GM12878 (cell line): ENCODE data around the gene VANGL1. TPM values are rescaled to one million over a fixed set of nuclear protein-coding genes. Genes with fewer than 3 reads are reported as not detected.

Source experiments
- ATAC-seq: fragments of 200-7000 bp; cut with Tn5 transposase; 3 replicates; pipeline ENCODE4 v1.9.1; 2020; ENCODE audit warnings: mild to moderate bottlenecking, moderate library complexity
- BruUV-seq: library from RNA; stranded (reverse); fragments of 400-500 nt; replicated peaks from 2 replicates; lab custom pipeline; 2021; lab: Mats Ljungman, UMichigan
- CTCF ChIA-PET: fragments of 300-600 bp; sonication (Branson Sonifier 250); formaldehyde crosslinking; extraction: SDS; loops from one replicate; lab custom pipeline; 2021; ENCODE audit warnings: inconsistent platforms; lab: Yijun Ruan, JAX
- POLR2A ChIA-PET: fragments of 350-600 bp; formaldehyde crosslinking; extraction: SDS; loops from one replicate; lab custom pipeline; 2021; ENCODE audit warnings: inconsistent platforms; lab: Charles Lee
- RAD21 ChIA-PET: fragments of 300-600 bp; sonication (Branson Sonifier 250); formaldehyde crosslinking; loops from one replicate; lab custom pipeline; 2023; ENCODE audit warnings: antibody characterized with exemption; ENCODE audit not compliant: unreplicated experiment; lab: Charles Lee
- SMC1A ChIA-PET: fragments of 300-600 bp; sonication (Branson Sonifier 250); formaldehyde crosslinking; loops from one replicate; lab custom pipeline; 2023; ENCODE audit not compliant: unreplicated experiment, uncharacterized antibody; lab: Charles Lee
- DNase-seq: peaks from one replicate; pipeline ENCODE4 v3.0.0-alpha.2; 2011; ENCODE audit warnings: low read depth, low spot score
- FAIRE-seq: peaks from 3 replicates; lab custom pipeline; 2011; peaks lifted over from hg19 to GRCh38; lab: Jason Lieb, UNC
- H2AFZ ChIP-seq: 2 replicates; pipeline ENCODE4 v1.6.0; 2011; ENCODE audit warnings: low read depth, low read length, control low read depth; ENCODE audit not compliant: control insufficient read depth
- H3K27ac ChIP-seq: 2 replicates; pipeline ENCODE4 v1.5.1; 2011; ENCODE audit warnings: control low read depth; ENCODE audit not compliant: control insufficient read depth, insufficient read depth
- H3K27me3 ChIP-seq, 2 experiments: replicated peaks in 1 of 2; 2 replicates each; pipeline versions ENCODE4 v1.6.0 to v1.6.1; 2011; ENCODE audit warnings: low read length in 1 of 2; ENCODE audit not compliant: control insufficient read depth in 2 of 2, insufficient read depth in 2 of 2
- H3K36me3 ChIP-seq, 2 experiments: 2 replicates each; pipeline ENCODE4 v1.5.1; 2011; ENCODE audit warnings: low read length in 1 of 2; ENCODE audit not compliant: control insufficient read depth in 2 of 2, insufficient read depth in 2 of 2
- H3K4me1 ChIP-seq: 2 replicates; pipeline ENCODE4 v1.6.1; 2011; ENCODE audit warnings: mild to moderate bottlenecking, low read length, moderate library complexity, mixed read lengths; ENCODE audit not compliant: control insufficient read depth, insufficient read depth
- H3K4me2 ChIP-seq: 2 replicates; pipeline ENCODE4 v1.6.0; 2011; ENCODE audit warnings: control low read depth; ENCODE audit not compliant: control insufficient read depth, insufficient read depth
- H3K4me3 ChIP-seq: fragments of 200-600 bp; sonication (generic); 2 replicates; pipeline ENCODE4 v1.5.1; 2016
- H3K79me2 ChIP-seq: 2 replicates; pipeline ENCODE4 v1.6.0; 2011; ENCODE audit warnings: low read length; ENCODE audit not compliant: control insufficient read depth, insufficient read depth
- H3K9ac ChIP-seq: 2 replicates; pipeline ENCODE4 v1.8.0; 2011; ENCODE audit warnings: low read length, control low read depth, mixed read lengths; ENCODE audit not compliant: control insufficient read depth, insufficient read depth
- H3K9me3 ChIP-seq: replicated peaks from 3 replicates; pipeline ENCODE4 v1.5.1; 2011; ENCODE audit warnings: mild to moderate bottlenecking, low read length; ENCODE audit not compliant: control insufficient read depth, insufficient read depth
- H4K20me1 ChIP-seq: 2 replicates; pipeline ENCODE4 v1.6.0; 2011; ENCODE audit not compliant: control insufficient read depth, insufficient read depth
- CBX5 ChIP-seq: sonication (generic); IDR thresholded peaks from 2 replicates; pipeline ENCODE4 v1.6.1; 2016; ENCODE audit warnings: low read depth, moderate library complexity, mild to moderate bottlenecking, inconsistent platforms
- DPF2 ChIP-seq: fragments of 450-650 bp; IDR thresholded peaks from 2 replicates; pipeline ENCODE4 v1.6.1; 2017; ENCODE audit warnings: mild to moderate bottlenecking
- E2F8 ChIP-seq: fragments of 450-650 bp; IDR thresholded peaks from 2 replicates; pipeline ENCODE4 v1.6.1; 2018; ENCODE audit warnings: mild to moderate bottlenecking, low read depth, moderate library complexity; ENCODE audit not compliant: partially characterized antibody
- EGR1 ChIP-seq, 2 experiments: IDR thresholded peaks; 1 replicate in 1 of 2; 2 replicates in 1 of 2; pipeline ENCODE4 v1.6.1; 2011 to 2012; ENCODE audit warnings: low read depth in 2 of 2, low read length in 2 of 2, borderline replicate concordance in 1 of 2, mild to moderate bottlenecking in 1 of 2, moderate library complexity in 1 of 2
- KAT2A ChIP-seq: conservative IDR thresholded peaks from 2 replicates; pipeline ENCODE4 v1.6.1; 2011; ENCODE audit warnings: low read depth, low read length; ENCODE audit not compliant: control insufficient read depth
- NFYB ChIP-seq: IDR thresholded peaks from 2 replicates; pipeline ENCODE4 v1.6.1; 2011; ENCODE audit warnings: low read depth, mild to moderate bottlenecking, low read length, improper control_type of control experiment, moderate library complexity; ENCODE audit not compliant: insufficient read depth
- RAD21 ChIP-seq: IDR thresholded peaks from 2 replicates; pipeline ENCODE4 v1.6.1; 2011; ENCODE audit warnings: mild to moderate bottlenecking, low read depth, low read length, moderate library complexity; ENCODE audit not compliant: insufficient read depth
- SMAD5 ChIP-seq: IDR thresholded peaks from 2 replicates; pipeline ENCODE4 v1.6.1; 2016; ENCODE audit warnings: antibody characterized with exemption, low read depth
- STAT3 ChIP-seq: IDR thresholded peaks from 2 replicates; pipeline ENCODE4 v1.6.1; 2011; ENCODE audit warnings: low read depth, low read length, improper control_type of control experiment
- TARDBP ChIP-seq: IDR thresholded peaks from 2 replicates; pipeline ENCODE4 v1.6.1; 2016; ENCODE audit warnings: borderline replicate concordance
- TCF7 ChIP-seq: IDR thresholded peaks from 2 replicates; pipeline ENCODE4 v1.6.1; 2014; ENCODE audit warnings: antibody characterized with exemption, borderline replicate concordance
- WGBS: methylation state at CpG from one replicate; pipeline ENCODE4 v1.1.6; 2016; ENCODE audit warnings: low lambda C conversion rate; ENCODE audit not compliant: insufficient replicate concordance, insufficient coverage; ENCODE audit errors: missing lambda C conversion rate; 5-methylcytosine and 5-hydroxymethylcytosine counted together
- in situ Hi-C: fragments of 300-500 bp; cut with MboI; formaldehyde crosslinking; loops from 9 replicates; pipeline ENCODE4 v1.14.3; 2018; ENCODE audit warnings: mixed read lengths
- intact Hi-C: fragments of 100-400 bp; cut with micrococcal nuclease; formaldehyde crosslinking; loops from one replicate; pipeline ENCODE4 v1.14.2; 2022; ENCODE audit not compliant: unreplicated experiment
- polyA plus RNA-seq, 11 experiments: library from polyadenylated mRNA; depleted of rRNA in 4 of 11; unstranded in 6 of 11; stranded (reverse) in 5 of 11; fragments of >200 nt; fragmentation: Nextera tagmentation in 4 of 11; fragmentation: Illumina TruSeq in 1 of 11; extraction: Ambion mirVana in 4 of 11; extraction: Trizol in 1 of 11; gene quantifications; 1 replicate in 1 of 11; 2 replicates in 10 of 11; pipeline versions ENCODE4 v1.2.1 to v1.2.3, GENCODE V29; 2011 to 2016; ENCODE audit warnings: inconsistent platforms in 2 of 11, missing spikeins in 2 of 11, low read depth in 1 of 11
- total RNA-seq, 4 experiments: library from RNA; depleted of rRNA in 3 of 4; stranded (reverse); fragments of >200 nt in 3 of 4; fragmentation: Illumina TruSeq in 1 of 4; extraction: Trizol in 1 of 4; gene quantifications; 2 replicates each; pipeline versions ENCODE4 v1.2.1 to v1.2.3, GENCODE V29; 2013 to 2021
- TF ChIP-seq, protein P1 (sequence below): IDR thresholded peaks from 2 replicates; pipeline ENCODE4 v1.6.1; 2012; ENCODE audit warnings: low read depth, low read length, improper control_type of control experiment
- TF ChIP-seq, protein P2 (sequence below): fragments of 450-650 bp; IDR thresholded peaks from 2 replicates; pipeline ENCODE4 v1.6.1; 2017; ENCODE audit warnings: low read depth, mild to moderate bottlenecking, moderate library complexity

The VANGL1 gene
- total and polyA plus RNA-seq, 10 of the 15 experiments (the other 5 are each of a cell fraction or from before 2014, with no cell fraction given): 0.71 to 12.9 (median 6.3) TPM

- no TSS peak for BruUV-seq
- Histone ChIP-seq H3K4me2 (no peak overlapping the region), H3K4me3 (no peak overlapping the region), H3K27ac (no peak overlapping the region), H3K9ac (no peak overlapping the region), H2AFZ (no peak overlapping the region), H3K36me3 (no peaks in the 10 kb centered on the region), H4K20me1 (no peaks in the 10 kb centered on the region), H3K27me3 (no peaks in the 10 kb centered on the region; a peak in 1 of 4 replicates), H3K79me2 (no peaks in the 10 kb centered on the region), H3K9me3 (no peaks in the 10 kb centered on the region), H3K4me1 (no peaks in the 10 kb centered on the region)
- intact Hi-C loops: loop anchor here (5.0 kb wide), 1 partner anchor 263 kb away; no protein-coding TSS in a partner anchor
- ChIA-PET POLR2A (no interaction called here), CTCF (interaction anchor here (2.4 to 9.1 kb wide), 3 partner anchors 8 to 51 kb away, joined by 6 to 72 read pairs (median 33); partner anchors contain the start of gene CASQ2), RAD21 (interaction anchor here (1.4 kb wide), 1 partner anchor 46 kb away, joined by 4 read pairs; no protein-coding TSS in a partner anchor), SMC1A (no interaction called here)
- DNase-seq (no peak), ATAC-seq (no peak), FAIRE-seq (no peak)
- in situ Hi-C loops: loop anchor here (5.0 kb wide), 1 partner anchor 53 kb away; no protein-coding TSS in a partner anchor
- TF ChIP-seq TARDBP: no peak
- no peak for TF ChIP-seq DPF2
- TF ChIP-seq, protein P1, sequence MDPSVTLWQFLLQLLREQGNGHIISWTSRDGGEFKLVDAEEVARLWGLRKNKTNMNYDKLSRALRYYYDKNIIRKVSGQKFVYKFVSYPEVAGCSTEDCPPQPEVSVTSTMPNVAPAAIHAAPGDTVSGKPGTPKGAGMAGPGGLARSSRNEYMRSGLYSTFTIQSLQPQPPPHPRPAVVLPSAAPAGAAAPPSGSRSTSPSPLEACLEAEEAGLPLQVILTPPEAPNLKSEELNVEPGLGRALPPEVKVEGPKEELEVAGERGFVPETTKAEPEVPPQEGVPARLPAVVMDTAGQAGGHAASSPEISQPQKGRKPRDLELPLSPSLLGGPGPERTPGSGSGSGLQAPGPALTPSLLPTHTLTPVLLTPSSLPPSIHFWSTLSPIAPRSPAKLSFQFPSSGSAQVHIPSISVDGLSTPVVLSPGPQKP: no peak
- TF ChIP-seq KAT2A: no peak
- no peak for TF ChIP-seq SMAD5
- no peak for TF ChIP-seq E2F8
- TF ChIP-seq STAT3: no peak
- TF ChIP-seq RAD21: no peak
- no peak for TF ChIP-seq NFYB
- TF ChIP-seq CBX5: no peak
- no peak for TF ChIP-seq TCF7
- TF ChIP-seq, protein P2, sequence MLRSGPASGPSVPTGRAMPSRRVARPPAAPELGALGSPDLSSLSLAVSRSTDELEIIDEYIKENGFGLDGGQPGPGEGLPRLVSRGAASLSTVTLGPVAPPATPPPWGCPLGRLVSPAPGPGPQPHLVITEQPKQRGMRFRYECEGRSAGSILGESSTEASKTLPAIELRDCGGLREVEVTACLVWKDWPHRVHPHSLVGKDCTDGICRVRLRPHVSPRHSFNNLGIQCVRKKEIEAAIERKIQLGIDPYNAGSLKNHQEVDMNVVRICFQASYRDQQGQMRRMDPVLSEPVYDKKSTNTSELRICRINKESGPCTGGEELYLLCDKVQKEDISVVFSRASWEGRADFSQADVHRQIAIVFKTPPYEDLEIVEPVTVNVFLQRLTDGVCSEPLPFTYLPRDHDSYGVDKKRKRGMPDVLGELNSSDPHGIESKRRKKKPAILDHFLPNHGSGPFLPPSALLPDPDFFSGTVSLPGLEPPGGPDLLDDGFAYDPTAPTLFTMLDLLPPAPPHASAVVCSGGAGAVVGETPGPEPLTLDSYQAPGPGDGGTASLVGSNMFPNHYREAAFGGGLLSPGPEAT: no peak
- TF ChIP-seq EGR1 (IDR thresholded peaks at IDR 0.05; ENCODE audit: borderline replicate concordance in 1 of 2, low read depth in 2 of 2, low read length in 2 of 2): no peak
- WGBS: 66% methylated on average over 7 of the region's 7 CpGs
Measured at GRCh38 chr1:115719285-115719684, 77.5 kb downstream of the VANGL1 start.
